Activated B cell treated with CpG ODN at 0.5 μM for 24 hours (primary cell): Measurements from ENCODE around the gene PALLD. TPM values are rescaled to one million over a fixed set of nuclear protein-coding genes. Genes with fewer than 3 reads are reported as not detected.

Experiments
- ATAC-seq: fragments of 200-7000 bp; cut with Tn5 transposase; one replicate; pipeline ENCODE4 v1.10.0; 2021; ENCODE audit warnings: low read depth, mild to moderate bottlenecking, moderate library complexity
- CTCF ChIA-PET: fragments of 350-600 bp; sonication (Branson Sonifier 250); formaldehyde crosslinking; loops from one replicate; lab custom pipeline; 2021; ENCODE audit warnings: antibody characterized with exemption; lab: Charles Lee
- POLR2A ChIA-PET: fragments of 350-600 bp; sonication (Branson Sonifier 250); formaldehyde crosslinking; loops from one replicate; lab custom pipeline; 2021; ENCODE audit warnings: antibody characterized with exemption; lab: Charles Lee
- DNase-seq: peaks from one replicate; pipeline ENCODE4 v3.0.0; 2022
- H3K27ac Mint-ChIP-seq: one replicate; pipeline ENCODE4 v1.8.0; 2020; ENCODE audit warnings: mixed read lengths
- H3K27me3 Mint-ChIP-seq: one replicate; pipeline ENCODE4 v1.8.0; 2021; ENCODE audit warnings: mixed read lengths
- H3K36me3 Mint-ChIP-seq: one replicate; pipeline ENCODE4 v1.8.0; 2021; ENCODE audit warnings: low read depth, mixed read lengths
- H3K4me1 Mint-ChIP-seq: one replicate; pipeline ENCODE4 v1.8.0; 2021; ENCODE audit warnings: mixed read lengths
- H3K4me3 Mint-ChIP-seq: one replicate; pipeline ENCODE4 v1.8.0; 2020; ENCODE audit warnings: mild to moderate bottlenecking, mixed read lengths
- H3K9me3 Mint-ChIP-seq: one replicate; pipeline ENCODE4 v1.8.0; 2020; ENCODE audit warnings: mixed read lengths
- CTCF ChIP-seq: fragments of 200-600 bp; IDR thresholded peaks from one replicate; pipeline ENCODE4 v1.8.0; 2022; ENCODE audit warnings: antibody characterized with exemption, mild to moderate bottlenecking
- intact Hi-C: fragments of 100-400 bp; cut with micrococcal nuclease; formaldehyde crosslinking; loops from one replicate; pipeline ENCODE4 v1.15.1; 2024
- total RNA-seq: library from RNA; stranded (reverse); gene quantifications from 2 replicates; pipeline ENCODE4 v1.2.3, GENCODE V29; 2022

PALLD gene
- total RNA-seq, 1 donor from 2014 or later = 0.44 TPM

GRCh38 chr4:168667921-168668320, 171.1 kb downstream of the PALLD start:
- Mint-ChIP-seq H3K27me3 (peaks cover 10% of the 10 kb centered on the region), H3K27ac (no peak overlapping the region), H3K4me3 (no peak overlapping the region), H3K9me3 (no peaks in the 10 kb centered on the region), H3K36me3 (no peaks in the 10 kb centered on the region), H3K4me1 (no peaks in the 10 kb centered on the region)
- ChIA-PET POLR2A (no interaction called here), CTCF (no interaction called here)
- ATAC-seq (no peak), DNase-seq (no peak)
- intact Hi-C loops = no loop called here
- TF ChIP-seq CTCF = no peak

GRCh38 chr4:168673476-168673875, 176.6 kb downstream of the PALLD start:
- Mint-ChIP-seq H3K9me3 (no peaks in the 10 kb centered on the region), H3K27me3 (peaks cover 12% of the 10 kb centered on the region), H3K36me3 (no peaks in the 10 kb centered on the region), H3K4me1 (no peaks in the 10 kb centered on the region), H3K27ac (no peak overlapping the region), H3K4me3 (no peak overlapping the region)
- intact Hi-C loops = no loop called here
- TF ChIP-seq CTCF = no peak
- ChIA-PET CTCF (no interaction called here), POLR2A (no interaction called here)
- ATAC-seq (no peak), DNase-seq (no peak)

- DNase-seq (no peak), ATAC-seq (no peak)
- Mint-ChIP-seq H3K36me3 (no peaks in the 10 kb centered on the region), H3K4me1 (no peaks in the 10 kb centered on the region), H3K4me3 (no peak overlapping the region), H3K9me3 (no peaks in the 10 kb centered on the region), H3K27me3 (peaks cover 12% of the 10 kb centered on the region), H3K27ac (no peak overlapping the region)
- intact Hi-C loops = no loop called here
- TF ChIP-seq CTCF = no peak
- POLR2A ChIA-PET = no interaction called here
- CTCF ChIA-PET = no interaction called here
These were observed 177.4 kb downstream of the PALLD start for GRCh38 chr4:168674077-168674747.

- H3K4me3 Mint-ChIP-seq = no peak overlapping the region
- POLR2A ChIA-PET = no interaction called here
- DNase-seq (no peak), ATAC-seq (no peak)
- TF ChIP-seq CTCF = no peak
- CTCF ChIA-PET = no interaction called here
- H3K9me3 Mint-ChIP-seq = no peaks in the 10 kb centered on the region
- H3K4me1 Mint-ChIP-seq = no peaks in the 10 kb centered on the region
- peaks cover 12% of the 10 kb centered on the region for H3K27me3 Mint-ChIP-seq
- no peak overlapping the region for H3K27ac Mint-ChIP-seq
- H3K36me3 Mint-ChIP-seq = no peaks in the 10 kb centered on the region
- intact Hi-C loops = no loop called here
These were observed 178.0 kb downstream of the PALLD start for GRCh38 chr4:168674866-168675265.

GRCh38 chr4:168677063-168677462, 180.2 kb downstream of the PALLD start:
- CTCF ChIA-PET = no interaction called here
- H3K4me1 Mint-ChIP-seq = no peaks in the 10 kb centered on the region
- intact Hi-C loops = no loop called here

More at GRCh38 chr4:168677063-168677462, 180.2 kb downstream of the PALLD start:
- Mint-ChIP-seq H3K9me3 (no peaks in the 10 kb centered on the region), H3K36me3 (no peaks in the 10 kb centered on the region), H3K27ac (no peak overlapping the region), H3K4me3 (no peak overlapping the region), H3K27me3 (peaks cover 12% of the 10 kb centered on the region)
- TF ChIP-seq CTCF = no peak
- no peak for ATAC-seq
- no peak for DNase-seq
- POLR2A ChIA-PET = no interaction called here
